Activated CD4-positive, alpha-beta T cell treated with anti-CD3 and anti-CD28 coated beads, Interleukin-2, Interleukin-4, amounts not matched to agents 100 ng/mL and 50 ng/mL, durations not matched to agents 16 hours and 8 hours (primary cell): Measurements from ENCODE around the gene GRIA3.
"Not testable (repeated sequence)": the region's sequence is repeated elsewhere in the genome, so short reads cannot be mapped to it uniquely, and the experiment has no call there.

ENCODE experiments used
- DNase-seq: peaks from one replicate; pipeline ENCODE4 v3.0.0-alpha.2; 2020; ENCODE audit warnings: low spot score

GRIA3 gene

DNA sequence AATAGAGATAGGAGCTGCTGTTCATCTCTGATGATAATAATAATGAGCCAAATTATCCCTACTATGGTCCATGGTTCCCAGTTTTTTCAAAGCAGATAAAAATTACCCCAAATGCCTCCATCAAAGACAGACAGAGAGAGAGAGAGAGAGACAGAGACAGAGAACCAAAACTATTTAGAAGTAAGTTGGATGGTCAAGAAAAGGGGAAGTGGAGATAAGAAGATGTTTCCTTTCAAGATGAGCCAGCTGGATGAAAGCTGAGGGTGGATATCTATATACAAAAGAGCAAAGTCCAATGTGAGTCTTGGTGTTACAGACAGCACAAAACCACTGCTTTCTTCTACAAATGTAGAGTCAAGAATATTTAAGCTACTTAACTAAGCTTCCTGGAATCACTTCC, 173.9 kb downstream of the GRIA3 start:
- DNase-seq = no peak

DNA sequence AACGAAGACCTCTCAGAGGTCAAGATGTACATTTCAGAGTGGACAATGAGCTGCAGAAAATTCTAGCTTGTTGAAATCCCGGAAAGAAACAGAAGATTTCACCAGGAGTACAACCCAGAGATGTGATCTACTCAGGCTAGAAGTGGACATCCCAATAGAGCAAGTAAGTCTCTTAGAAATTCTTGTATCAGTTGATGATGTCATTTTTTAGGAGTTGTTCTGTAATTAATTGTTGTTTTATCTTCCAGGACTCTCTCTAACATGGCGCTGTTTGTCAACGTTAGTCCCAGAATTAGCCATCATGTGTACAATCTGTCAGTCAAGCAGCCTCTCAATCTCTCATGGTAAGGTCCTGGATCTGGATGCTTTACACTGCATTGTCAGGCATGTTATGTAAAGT, 174.4 kb downstream of the GRIA3 start:
- no peak for DNase-seq

DNA sequence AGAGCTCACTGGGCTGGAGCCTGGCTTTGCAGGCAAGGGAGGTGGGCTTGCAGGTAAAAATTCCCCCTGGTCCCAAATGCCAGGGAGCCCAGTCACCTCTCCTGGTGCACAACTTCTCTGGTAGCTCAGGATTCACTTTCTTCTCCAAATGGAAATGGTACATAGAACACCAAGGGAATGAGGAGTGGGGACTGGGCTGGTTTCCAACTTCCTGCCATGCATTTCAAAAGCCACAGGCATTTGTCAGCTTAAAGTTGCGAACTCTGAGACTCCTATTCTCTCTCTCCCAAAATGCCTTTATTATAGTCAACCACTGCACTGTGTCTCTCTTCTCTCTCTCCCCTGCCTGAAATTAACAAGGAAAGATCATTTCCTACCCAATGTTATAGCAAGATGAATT, 177.3 kb downstream of the GRIA3 start:
- DNase-seq = no peak

DNA sequence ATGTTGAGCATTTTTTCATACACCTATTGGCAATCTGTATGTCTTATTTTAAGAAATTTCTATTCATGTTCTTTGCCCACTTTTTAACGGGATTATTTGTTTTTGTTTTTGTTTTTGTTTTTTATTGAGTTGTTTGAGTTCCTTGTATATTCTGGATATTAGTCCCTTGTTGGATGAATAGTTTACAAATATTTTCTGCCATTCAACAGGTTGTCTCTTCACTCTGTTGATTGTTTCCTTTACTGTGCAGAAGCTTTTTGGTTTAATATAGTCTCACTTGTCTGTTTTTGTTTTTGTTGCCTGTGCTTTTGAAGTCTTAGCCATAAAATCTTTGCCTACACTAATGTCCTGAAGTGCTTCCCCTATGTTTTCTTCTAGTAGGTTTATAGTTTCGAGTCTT, 202.1 kb downstream of the GRIA3 start:
- not testable (repeated sequence) for DNase-seq

DNA sequence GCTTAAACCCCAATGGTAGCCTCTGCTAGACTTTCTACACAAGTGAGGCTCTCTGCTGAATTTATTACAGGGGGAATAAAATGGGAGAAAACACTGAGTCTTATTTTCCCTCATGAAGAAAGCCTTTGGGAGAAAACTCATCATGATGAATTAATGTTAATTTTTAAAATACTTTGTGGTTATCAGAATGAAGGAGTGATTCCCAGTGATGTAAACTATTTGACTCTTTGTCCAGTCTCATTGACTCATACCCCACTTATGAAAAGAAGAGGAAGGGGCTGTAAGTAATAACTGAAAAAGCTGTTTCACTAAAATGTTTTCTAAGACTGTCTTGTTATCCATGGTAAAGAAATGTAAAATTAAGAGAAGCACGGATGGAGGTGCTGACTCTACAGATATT, 208.8 kb downstream of the GRIA3 start:
- no peak for DNase-seq

DNA sequence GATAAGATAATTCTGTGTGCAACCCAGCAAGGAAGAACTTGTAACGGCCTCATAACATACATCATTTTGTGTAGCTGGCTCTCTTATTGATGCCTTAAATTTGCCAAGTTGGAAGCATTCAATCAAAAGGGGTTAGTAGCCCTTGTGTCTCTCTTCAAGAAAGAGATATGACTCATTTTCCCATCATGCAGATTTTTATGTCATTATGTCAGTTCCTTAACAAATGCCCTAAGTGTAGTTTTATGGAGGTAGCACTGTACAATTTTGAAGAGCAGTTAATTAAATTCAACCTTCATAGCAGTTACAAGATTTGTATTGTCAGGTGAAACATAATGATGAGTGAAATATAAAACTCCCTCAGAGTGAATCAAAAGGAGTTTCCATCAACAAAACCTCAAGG, 215.6 kb downstream of the GRIA3 start:
- no peak for DNase-seq

- DNase-seq = no peak
These were observed 221.2 kb downstream of the GRIA3 start for GRCh38 chrX:123405231-123405630.

DNA sequence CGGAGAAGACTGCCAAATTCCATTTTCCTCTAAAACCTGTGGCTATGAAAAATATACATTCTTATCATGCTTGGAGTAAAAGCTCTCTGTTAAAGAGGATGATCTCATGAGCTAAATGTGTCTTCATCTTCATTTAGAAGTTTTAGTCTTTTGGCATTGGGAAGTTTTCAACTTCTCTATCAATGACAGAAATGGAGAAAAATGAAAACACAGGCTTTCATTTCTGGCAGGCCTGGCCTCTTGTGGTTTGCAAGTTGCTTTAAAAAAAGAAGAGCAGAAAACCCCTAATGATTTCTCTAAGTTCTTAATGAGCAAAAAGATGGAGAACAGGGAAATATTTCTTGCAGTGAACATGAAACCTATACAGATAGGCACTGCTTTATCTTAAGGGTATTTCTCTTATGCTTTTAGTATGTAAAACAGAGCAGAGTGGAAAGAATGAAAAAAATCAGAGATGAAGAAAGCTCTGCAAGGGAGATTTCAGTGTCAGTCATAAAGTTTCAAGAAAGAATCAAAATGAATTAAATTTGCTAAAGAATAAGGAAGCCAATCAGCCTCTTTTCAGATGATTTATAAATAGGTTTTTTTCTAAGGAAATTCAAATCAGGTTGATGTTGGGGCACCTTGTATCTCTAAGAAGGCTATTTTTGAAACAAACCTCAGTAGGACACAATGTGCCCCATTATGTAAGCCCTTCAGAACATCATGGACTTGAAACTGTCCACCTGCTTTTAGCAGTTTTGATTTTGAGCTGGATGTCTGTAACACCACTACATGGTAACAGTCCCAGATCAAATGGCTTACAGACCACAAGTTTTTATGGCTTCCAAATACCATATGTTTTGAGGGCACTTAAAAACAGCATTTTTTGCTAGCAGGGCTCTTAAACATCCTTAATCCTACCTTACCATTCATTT, 225.0 kb downstream of the GRIA3 start:
- DNase-seq = no peak

- DNase-seq = peak; percentile 0
These were observed 238.8 kb downstream of the GRIA3 start for GRCh38 chrX:123422875-123423274.

DNA sequence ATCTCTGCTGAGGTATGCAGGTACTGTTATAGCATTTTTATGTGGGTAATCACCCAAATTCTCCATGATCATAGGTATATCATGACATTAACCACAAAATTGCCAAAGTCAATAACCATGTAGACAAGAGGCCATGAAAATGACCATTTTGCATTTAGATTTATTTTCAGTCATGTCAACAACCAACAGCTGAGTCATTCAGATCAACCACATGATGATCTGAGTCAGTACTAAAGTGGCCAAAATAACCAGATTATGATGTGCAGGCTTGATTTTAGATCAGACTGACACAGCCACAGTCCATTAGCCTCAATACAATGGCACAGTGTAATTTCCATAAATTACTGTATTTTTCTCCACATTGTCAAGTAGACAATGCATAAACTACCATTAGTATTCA, 240.5 kb downstream of the GRIA3 start:
- DNase-seq = peak; percentile 19

DNA sequence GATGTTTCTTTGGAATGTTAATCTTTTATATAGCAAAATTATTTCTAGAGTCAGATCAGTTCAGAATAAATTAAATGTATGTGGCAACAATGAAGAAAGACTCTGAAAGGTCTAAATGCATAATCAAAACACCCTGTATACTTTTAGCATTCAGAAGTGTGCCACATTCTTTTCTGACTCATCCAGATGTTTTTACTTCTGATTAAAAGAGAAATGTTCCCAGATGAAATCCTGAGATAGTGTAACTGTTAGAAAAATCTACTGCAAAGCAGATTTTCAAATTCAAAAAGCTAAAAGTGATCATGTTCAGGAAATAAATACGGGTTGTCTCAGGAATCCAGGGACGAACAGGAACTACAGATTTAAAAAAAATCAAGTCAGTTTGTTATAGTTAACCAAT, 241.4 kb downstream of the GRIA3 start:
- DNase-seq = no peak

DNA sequence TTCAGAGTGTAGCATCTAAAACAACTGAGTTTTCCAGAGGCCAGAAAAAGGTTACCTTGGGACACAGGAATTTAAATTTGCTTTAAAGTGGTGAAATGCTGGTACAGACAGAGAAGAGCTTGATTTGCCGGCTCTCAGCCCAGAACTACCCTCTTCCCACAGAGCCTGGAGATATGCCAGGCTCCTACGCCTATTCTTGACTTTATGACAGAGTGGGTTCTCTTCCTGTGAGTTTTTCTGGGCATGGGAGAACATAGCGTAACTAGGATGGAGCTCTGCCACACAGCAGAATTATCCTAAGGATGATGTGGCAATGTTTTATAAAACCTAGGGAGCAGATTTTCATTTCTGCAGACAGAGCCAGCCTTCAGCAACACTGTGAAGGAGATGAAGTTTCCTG, 241.8 kb downstream of the GRIA3 start:
- no peak for DNase-seq

DNA sequence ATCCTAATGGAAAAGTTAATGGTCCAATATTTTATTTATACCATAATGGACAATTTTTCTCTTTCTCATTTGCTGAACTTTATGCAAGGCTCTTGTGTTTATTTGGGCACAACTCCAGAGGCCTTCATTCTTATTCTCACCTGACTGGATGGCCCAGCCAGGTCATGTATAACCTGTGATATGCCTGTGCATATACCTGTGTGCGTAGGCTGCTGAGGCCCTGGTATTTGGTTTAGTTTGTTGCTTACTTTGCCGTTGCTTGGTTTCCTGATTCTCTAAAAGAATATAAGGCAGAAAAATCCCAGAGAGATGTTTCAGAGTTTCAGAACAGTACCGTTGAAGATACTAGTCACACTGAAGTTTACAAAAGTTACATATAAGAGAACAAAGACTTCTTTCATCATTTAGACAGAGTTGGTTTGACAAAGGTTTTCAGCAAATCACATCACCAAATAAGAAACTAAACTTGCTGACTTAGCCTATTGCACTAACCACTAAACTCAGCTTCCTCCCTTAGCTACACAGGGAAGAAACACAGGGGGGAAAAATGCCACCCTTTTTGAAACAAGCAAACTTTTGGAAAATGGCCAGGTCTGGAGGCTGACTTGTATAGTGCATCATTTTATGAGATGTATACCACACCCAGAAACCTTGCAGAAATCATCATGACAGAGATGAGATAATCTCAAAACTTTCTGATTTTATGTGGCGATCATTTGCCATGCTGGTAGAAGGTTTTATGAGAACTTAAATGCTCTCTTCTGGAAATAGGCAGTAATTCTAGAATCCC, 248.5 kb downstream of the GRIA3 start:
- no peak for DNase-seq

DNA sequence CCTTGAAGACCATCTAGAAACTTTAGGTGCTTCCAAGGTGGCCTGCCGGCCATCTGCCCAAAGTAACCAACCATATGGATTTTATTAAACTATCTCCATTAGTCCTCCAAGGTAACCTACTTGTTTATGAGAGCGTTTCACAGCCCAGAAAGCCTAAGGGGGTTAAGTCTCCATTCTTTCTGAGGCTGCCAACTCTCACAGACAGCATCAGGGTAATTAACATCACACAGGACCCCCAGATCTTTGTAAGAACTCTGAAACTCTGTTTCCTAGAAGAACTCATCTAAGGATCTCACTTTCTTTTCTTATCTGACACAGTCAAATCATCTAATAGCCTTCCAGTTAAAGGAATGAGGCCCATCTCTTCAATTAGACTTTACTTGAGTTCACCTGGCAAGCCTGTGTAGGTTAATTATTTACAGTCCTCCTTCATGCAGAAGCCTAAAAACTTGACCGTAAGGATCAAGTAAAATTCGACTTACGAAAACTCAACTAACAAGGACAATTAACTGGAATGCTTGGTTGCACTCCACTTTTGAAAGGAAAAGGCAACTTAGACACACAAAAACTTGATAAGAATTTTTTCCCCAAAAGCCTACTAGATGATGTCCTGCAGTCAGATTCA, 252.5 kb downstream of the GRIA3 start:
- DNase-seq = no peak

- DNase-seq = not testable (repeated sequence)
These were observed 255.8 kb downstream of the GRIA3 start for GRCh38 chrX:123439926-123440325.

DNA sequence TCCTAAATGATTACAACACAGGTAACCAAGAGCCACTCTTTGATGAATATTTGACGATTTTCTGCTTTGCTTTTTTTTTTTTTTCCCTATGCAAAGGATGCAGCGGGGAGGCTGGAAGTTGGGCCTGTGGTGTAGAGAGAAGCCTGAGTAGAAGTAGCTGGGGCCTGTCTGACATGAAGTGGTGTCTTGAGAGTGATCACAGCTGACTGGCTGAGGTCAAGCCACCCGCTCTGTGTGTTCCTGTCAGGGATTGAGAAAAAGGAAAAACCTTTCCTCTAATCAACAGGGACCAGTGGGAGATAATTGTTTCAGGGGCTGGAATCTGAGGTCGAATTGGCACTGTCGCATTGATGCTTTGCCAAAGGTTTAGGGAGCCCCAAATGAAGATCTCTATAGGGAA, 258.7 kb downstream of the GRIA3 start:
- no peak for DNase-seq

- no peak for DNase-seq
These were observed 263.4 kb downstream of the GRIA3 start for GRCh38 chrX:123447506-123447905.

DNA sequence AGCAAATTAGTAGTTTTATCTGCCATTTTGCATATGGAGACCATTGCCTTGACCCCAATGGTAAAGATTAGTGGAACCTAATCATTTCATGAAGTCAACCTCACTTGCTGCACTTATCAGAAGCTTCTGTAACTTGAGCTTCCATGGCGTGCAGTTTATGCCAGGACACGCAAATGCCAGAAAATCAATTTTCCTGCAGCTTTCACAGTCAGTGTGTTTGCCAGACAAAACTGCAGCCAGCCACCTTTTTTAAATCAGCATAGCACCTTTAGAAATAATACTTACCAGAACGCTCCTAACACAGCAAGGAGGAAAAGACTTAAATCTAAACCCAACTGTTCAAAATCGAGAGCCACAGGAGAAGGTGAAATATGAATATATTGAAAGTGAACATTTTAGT, 265.3 kb downstream of the GRIA3 start:
- no peak for DNase-seq

GRCh38 chrX:123450222-123450621, 266.1 kb downstream of the GRIA3 start:
- DNase-seq = no peak

DNA sequence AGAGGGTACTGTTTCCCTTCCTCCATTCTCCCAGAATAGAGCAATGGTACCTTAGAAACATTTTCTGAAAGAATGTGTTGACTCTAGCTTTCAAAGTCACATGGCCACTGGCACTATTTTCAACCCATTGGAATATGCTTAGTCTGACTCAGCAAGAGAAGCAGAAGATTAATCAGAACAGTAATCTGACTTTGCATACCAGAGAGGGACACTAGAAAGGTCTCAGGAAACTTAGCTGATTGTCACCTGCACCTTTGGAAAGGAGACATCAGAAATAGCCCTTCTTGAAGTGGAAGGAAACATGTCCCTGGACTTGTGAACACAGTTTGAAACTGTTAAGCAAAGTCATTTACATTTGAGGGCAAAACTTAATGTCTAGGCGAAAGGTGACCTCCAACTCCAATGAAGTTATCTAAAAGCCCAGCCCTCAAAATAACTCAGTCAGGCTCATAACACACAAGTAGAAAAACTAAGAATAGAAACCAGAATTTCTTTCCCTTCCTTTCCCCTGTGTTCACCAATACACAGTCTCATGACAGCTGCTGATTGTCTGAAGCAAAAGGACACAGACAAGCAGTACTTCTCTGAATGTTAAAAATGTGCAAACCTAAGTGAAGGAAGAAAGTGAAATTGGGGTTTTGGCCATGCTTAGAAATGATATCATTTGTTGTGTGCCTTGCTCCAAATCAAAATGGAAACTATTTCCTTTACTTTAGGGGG, 270.8 kb downstream of the GRIA3 start:
- no peak for DNase-seq

DNA sequence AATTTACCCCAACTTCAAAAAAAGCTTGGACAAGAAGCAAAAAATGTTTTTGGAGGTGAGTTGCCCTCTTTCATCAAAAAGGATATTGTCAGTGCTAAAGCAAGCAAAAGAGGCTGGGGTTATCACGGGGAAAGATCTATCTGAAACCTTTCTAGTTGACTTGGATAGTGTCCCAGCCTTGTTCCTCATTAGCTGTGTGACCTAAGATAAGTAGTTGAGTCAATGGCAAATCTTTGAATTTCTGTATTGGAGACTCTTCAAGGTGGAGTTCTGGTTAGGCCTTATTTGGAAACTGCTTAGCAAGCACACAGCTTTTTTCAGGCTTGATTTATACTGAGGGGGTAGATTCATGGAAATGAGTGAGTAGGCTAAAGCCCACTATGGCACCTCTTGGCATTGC, 271.6 kb downstream of the GRIA3 start:
- no peak for DNase-seq

DNA sequence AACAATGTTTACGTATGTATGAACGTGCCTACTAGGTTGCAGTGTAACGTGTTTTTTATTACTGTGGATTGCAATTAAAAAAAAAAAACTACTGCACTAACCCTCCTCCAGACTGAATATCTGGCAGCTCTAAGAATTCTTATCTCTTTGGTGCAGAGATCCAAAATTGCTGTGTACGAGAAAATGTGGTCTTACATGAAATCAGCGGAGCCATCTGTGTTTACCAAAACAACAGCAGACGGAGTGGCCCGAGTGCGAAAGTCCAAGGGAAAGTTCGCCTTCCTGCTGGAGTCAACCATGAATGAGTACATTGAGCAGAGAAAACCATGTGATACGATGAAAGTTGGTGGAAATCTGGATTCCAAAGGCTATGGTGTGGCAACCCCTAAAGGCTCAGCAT, 280.6 kb downstream of the GRIA3 start:
- DNase-seq = no peak
